Measurements from ENCODE around the gene ZBTB16.

Gene ZBTB16

GRCh38 chr11:114219559-114220349 lies 160.2 kb downstream of the ZBTB16 start:
- DNase-seq, result no peak

- DNase-seq, result no peak
Observed at GRCh38 chr11:114221037-114221436, 161.5 kb downstream of the ZBTB16 start.

DNA sequence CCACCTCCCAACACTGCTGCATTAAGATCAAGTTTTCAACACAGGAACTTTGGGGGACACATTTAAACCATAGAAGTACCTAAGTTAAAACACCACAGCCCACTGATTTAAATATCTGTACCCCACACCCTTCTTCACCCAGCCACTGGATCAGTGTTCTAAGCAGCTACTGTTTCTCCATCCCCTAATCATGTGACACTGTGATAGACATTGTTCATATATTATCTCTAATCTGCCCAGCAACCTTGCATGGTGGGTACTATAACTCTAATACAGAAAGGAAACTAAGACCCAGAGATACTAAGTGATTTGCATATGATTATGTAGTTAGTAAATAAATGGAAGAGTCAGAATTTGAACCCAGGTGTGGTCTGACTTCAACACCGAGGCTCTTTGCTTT lies 166.2 kb downstream of the ZBTB16 start:
- no peak for DNase-seq

DNA sequence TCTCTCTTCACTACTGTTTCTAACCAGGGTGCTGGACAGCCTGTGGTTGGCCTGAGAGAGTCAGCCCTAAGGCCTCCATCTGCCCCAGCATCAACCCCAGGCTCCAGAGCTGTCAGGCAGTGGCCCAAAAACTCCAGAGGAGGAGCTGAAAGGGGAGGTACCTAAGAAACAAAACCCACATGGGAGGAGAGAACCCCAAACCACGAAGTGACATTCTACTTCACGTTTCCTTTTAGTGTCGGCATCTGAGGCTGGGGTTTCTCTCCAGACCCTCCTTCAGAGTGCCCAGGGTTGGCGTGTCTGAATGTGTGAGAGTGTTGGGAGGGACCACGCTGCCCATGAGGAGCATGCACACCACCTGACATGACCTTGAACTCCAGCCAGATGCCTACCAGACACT lies 166.8 kb downstream of the ZBTB16 start:
- DNase-seq, result no peak

DNA sequence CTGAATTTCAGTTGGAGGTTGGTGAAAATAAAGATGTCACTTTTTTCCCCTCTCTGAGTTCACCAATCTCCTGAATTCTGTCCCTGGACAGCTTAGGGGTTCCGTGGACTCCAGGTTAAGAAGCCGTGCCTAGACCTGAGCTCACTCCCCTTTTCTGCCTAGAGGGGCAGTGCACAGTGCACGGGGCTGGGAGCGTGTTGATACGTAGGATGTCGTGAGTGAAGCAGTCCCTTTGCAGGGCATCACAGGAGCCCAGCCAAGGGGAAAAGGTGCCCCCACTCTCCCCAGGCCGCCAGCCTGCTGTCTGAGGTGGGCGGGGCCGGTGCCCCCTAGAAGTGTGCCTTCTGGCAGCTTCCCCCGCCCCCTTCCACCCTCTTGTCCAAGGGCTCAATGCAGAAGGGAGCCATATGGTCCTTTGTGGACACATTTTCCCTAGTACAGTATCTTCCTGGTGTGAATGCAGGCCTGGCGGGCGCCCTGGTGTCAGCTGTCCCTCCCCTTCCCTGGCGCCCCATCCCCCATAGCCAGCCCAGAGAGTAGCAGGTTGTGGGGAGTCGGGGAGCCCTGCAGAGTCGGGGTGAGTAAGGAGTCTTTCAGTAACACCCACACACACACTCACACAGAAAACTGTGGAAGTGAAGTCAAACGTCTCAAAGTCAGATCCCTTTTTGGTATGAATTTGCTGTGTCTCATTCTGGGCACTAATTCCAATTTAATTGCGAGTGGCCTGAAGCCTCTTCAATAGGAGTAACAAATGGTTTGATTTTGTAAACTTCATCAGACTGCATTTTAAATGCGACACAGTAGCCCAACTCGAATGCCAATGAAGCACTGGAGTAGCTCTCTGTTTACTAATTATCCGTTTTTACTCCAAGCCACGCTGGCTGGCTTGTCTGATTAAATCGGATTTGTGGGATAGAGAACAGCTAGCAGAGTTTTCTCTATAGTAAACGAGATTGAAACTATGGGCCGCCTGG lies 169.2 kb downstream of the ZBTB16 start:
- no peak for DNase-seq

GRCh38 chr11:114230031-114230704 lies 170.7 kb downstream of the ZBTB16 start:
- DNase-seq, result no peak

DNA sequence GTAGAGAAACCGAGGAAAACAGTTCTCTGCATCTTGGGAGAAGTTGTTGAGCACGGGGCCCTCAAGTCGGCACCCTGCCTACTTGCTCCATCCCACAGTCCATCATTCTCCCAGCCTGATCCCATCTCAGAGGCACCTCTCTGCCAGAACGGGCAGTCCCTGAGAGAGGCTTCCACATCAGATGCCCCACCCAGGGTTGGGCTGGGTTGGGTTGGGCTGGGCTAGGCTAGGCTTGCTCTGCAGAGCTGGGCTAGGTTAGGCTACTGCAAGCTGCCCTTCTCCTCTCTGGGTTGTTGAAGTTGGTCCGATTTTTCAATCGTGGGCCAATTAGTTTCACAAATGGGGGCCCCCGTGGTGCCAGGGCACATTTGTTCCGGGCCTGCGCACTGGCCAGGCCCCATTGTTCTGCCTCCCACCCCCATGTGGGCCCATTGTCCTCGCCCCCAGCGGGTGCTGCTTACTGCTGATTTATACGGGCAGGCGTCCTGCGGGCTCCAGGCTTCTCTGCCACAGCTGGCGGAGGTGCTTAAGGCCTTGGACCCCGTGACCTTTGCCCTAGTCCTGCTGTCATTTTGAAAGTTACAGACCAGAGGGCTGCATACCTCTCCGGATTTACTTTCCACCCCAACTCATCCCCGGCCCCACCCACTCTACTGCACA lies 173.0 kb downstream of the ZBTB16 start:
- DNase-seq, result no peak

DNA sequence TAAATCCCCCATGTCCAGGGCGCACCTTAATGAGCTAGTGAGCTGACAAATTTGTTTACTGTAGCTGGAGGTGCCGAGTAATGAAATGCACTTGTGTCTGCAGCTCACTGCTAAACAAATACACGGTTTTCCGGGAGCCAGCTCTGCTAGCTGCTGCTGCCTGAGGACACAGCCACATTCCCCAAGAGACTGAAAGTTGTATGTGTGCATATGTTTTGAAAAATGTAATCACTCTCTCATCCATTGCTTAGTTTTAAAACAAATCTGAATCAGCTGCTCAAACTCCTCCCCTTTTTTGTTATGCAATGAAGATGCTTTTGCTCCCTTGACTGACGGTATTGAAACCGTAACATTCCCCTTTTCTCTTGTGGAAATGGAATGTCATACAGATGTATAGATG lies 174.2 kb downstream of the ZBTB16 start:
- DNase-seq, result no peak

- no peak for DNase-seq
Observed at GRCh38 chr11:114236829-114237228, 177.3 kb downstream of the ZBTB16 start.

GRCh38 chr11:114237321-114238280 lies 178.1 kb downstream of the ZBTB16 start:
- no peak for DNase-seq

DNA sequence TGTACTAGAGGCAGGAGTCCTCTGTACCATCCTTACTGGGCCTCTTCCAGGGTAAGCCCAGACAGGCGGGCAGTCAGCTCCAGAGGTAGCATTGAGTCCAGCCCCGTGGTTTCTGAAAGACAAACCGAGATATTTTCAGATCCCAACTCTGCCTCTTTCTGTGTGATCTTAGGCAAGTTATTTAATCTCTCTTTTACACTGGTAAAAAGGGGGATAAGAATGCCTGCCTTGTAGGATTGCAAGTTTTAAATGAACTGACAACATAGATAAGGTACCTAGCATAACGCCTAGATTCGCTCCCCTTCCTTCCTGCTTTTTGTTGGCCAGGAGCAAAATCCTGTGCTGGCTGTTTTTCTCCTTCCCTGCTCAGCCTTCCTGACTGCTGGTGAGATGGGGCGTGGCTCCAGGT lies 180.2 kb downstream of the ZBTB16 start:
- no peak for DNase-seq

DNA sequence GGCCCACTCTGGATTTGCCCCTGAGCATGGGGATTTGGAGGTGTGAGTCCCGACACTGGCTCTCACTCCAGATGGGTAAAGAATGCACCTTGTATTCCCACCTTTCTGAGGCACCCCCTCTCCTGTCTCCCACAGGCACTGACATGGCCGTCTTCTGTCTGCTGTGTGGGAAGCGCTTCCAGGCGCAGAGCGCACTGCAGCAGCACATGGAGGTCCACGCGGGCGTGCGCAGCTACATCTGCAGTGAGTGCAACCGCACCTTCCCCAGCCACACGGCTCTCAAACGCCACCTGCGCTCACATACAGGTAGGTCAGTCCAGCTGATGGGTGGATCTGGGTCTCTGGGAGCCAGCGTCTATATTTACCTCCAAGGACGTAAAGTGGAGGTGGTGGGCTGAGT lies 182.5 kb downstream of the ZBTB16 start:
- no peak for DNase-seq

DNA sequence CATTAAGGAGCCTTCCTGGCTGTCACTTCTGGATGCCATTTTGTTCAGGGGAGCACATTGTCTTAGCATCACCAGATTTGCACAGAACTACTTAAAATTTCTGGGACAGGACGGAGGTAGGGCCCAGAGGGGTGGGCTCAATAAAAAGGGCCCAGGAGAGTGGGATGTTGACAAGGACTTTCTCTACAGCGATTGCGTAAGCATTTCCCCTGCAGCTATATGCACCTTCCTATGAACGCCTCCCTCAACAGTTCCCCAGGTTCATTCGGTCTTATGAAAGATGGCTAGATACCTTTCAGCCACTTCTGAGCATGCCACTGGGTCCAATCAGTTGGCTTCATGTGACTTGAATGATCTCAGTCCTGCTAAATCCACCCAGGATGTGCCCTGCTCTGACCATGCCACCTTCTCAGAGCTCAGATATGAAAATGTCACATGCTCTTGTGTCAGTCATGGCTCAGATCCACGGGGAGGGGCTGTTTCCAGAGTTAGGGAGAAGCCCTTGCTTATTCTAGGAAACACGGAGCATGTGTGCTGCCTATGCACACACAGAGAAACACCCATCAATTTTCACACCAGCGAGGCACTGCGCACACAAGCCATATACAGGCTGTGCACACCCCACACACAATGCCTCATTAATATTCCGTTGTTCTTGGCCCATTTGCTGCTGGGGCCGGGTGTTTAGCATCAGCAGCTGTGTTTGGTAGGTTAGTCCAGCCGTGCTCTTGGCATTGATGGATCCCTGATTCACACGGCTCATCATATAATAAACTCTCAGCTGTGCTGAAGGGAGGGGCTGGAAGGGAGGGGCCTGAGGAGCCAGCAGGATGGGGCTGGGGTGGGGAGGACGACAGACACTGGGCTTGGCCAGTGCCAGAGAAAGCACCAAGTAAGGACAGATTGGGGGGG lies 184.2 kb downstream of the ZBTB16 start:
- DNase-seq, result no peak

GRCh38 chr11:114244726-114245394 lies 185.3 kb downstream of the ZBTB16 start:
- DNase-seq, result no peak

DNA sequence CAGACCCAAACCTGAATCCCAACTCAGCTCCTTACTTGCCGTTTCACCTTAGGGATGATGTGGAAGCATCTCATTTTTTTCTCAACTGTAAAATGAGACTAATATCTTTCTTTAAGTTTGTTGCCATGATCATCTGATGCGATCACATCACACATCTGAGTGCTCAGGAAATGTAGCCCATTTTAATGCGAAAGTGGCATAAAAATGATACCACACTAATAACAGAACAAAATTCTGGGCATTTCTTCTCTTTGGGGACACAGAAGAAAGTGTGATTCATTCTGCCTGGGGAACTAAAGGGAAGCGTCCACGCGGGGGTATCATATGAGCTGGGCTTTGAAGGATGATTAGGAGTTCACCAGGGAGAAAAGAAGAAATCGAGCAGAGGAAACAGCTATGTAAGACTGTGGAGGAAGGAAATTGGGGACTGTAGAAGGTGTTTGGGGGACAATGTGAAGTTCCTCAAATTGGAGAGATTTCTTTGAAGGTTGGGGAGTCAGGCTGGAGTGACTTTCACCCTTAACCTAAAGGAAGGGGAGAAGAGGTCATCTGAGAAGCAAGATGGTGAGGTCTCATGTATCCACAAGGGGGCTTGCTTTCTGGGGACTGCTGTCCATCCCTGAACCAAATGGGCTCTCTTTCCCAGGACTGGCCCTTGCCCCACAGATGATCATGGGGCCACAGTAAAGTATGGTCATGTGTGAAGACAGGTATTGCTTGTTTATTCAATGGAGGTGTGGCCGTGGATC lies 187.0 kb downstream of the ZBTB16 start:
- DNase-seq, result no peak

DNA sequence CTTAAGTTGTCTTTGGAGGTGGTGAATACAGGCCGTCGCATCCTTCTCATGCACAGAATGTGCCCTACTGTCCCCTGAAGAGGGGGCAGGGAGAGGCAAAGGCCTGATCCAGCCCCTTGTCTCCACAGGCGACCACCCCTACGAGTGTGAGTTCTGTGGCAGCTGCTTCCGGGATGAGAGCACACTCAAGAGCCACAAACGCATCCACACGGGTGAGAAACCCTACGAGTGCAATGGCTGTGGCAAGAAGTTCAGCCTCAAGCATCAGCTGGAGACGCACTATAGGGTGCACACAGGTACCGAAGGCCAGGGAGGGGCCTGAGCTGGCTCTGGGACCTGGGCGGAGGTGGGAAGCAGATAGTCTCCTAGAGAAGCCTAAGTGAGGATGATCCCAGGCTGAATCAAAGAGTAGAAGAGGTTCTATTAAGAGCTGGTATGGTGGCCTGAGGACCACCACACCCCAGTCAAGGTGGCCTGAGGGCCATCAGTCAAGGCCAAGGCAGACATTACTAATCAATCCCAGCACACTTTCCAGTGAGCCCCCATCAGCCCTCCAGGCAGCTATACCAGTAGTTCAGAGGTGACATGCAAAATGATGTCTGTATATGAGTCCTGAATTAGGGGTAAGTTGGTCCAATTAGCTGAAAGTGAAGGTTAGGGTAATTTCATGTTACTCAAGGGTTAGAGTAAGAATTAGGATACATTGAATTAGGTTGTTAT lies 187.7 kb downstream of the ZBTB16 start:
- DNase-seq, result no peak

- no peak for DNase-seq
Observed at GRCh38 chr11:114250180-114250579, 190.7 kb downstream of the ZBTB16 start.
